CD4-positive, alpha-beta T cell (primary cell): ENCODE measurements around the gene ILDR1. TPM values are rescaled to one million over a fixed set of nuclear protein-coding genes. Genes with fewer than 3 reads are reported as not detected.

Experiments
- ATAC-seq: fragments of 200-7000 bp; cut with Tn5 transposase; one replicate; pipeline ENCODE4 v1.10.0; 2022; ENCODE audit warnings: mild to moderate bottlenecking; ENCODE audit not compliant: poor library complexity
- CTCF ChIA-PET: fragments of 350-600 bp; sonication (Branson Sonifier 250); formaldehyde crosslinking; loops from one replicate; lab custom pipeline; 2021; ENCODE audit warnings: antibody characterized with exemption, inconsistent platforms; lab: Charles Lee
- POLR2A ChIA-PET: fragments of 350-600 bp; sonication (Branson Sonifier 250); formaldehyde crosslinking; loops from one replicate; lab custom pipeline; 2021; ENCODE audit warnings: antibody characterized with exemption, inconsistent platforms; lab: Charles Lee
- DNase-seq, 14 experiments: peaks; one replicate each; pipeline ENCODE4 v3.0.0-alpha.2; 2013 to 2020; ENCODE audit warnings: mixed read lengths in 2 of 14
- H3K27ac ChIP-seq, 2 donors: one replicate each; pipeline versions ENCODE4 v1.5.1 to v1.7.0; 2013; ENCODE audit warnings: low read length in 2 of 2, low read depth in 1 of 2, mild to moderate bottlenecking in 1 of 2
- H3K27me3 ChIP-seq, 2 experiments: 1 replicate in 1 of 2; 2 replicates in 1 of 2; pipeline versions ENCODE4 v1.6.1 to v1.7.0; 2013; ENCODE audit warnings: low read length in 2 of 2, control low read depth in 1 of 2, mild to moderate bottlenecking in 1 of 2, moderate library complexity in 1 of 2; ENCODE audit not compliant: insufficient read depth in 2 of 2, control insufficient read depth in 1 of 2
- H3K36me3 ChIP-seq: one replicate; pipeline ENCODE4 v1.6.1; 2013; ENCODE audit warnings: low read length, control low read depth; ENCODE audit not compliant: insufficient read depth
- H3K4me1 ChIP-seq: one replicate; pipeline ENCODE4 v1.6.1; 2013; ENCODE audit warnings: low read length, control low read depth; ENCODE audit not compliant: insufficient read depth
- H3K4me3 ChIP-seq: one replicate; pipeline ENCODE4 v1.5.1; 2013; ENCODE audit warnings: mild to moderate bottlenecking, low read length, moderate library complexity
- H3K9me3 ChIP-seq, 2 experiments: 1 replicate in 1 of 2; 2 replicates in 1 of 2; pipeline versions ENCODE4 v1.6.1 to v1.7.0; 2013; ENCODE audit warnings: low read length in 2 of 2, mild to moderate bottlenecking in 2 of 2, control low read depth in 1 of 2, moderate library complexity in 1 of 2; ENCODE audit not compliant: control insufficient read depth in 1 of 2, insufficient read depth in 1 of 2
- H3K27ac Mint-ChIP-seq: one replicate; pipeline ENCODE4 v1.8.0; 2020; ENCODE audit warnings: mixed read lengths
- H3K27me3 Mint-ChIP-seq: one replicate; pipeline ENCODE4 v1.8.0; 2021; ENCODE audit warnings: mixed read lengths
- H3K36me3 Mint-ChIP-seq: one replicate; pipeline ENCODE4 v1.8.0; 2021; ENCODE audit warnings: low read depth, mixed read lengths
- H3K4me1 Mint-ChIP-seq: one replicate; pipeline ENCODE4 v1.8.0; 2021; ENCODE audit warnings: low read depth, mixed read lengths
- H3K4me3 Mint-ChIP-seq: one replicate; pipeline ENCODE4 v1.8.0; 2020; ENCODE audit warnings: mild to moderate bottlenecking, mixed read lengths
- H3K9me3 Mint-ChIP-seq: one replicate; pipeline ENCODE4 v1.8.0; 2020; ENCODE audit warnings: mixed read lengths
- CTCF ChIP-seq: fragments of 200-600 bp; IDR thresholded peaks from one replicate; pipeline ENCODE4 v1.8.0; 2022; ENCODE audit warnings: antibody characterized with exemption, mild to moderate bottlenecking
- intact Hi-C, 2 experiments: fragments of 100-400 bp; cut with DNase I in 1 of 2; cut with micrococcal nuclease in 1 of 2; formaldehyde crosslinking; loops; one replicate each; pipeline versions ENCODE4 v1.15.1 to v1.9.0; 2023 to 2025; cut with DNase I, micrococcal nuclease
- total RNA-seq, 174 experiments: library from RNA in 2 of 174; stranded (reverse) in 2 of 174; gene quantifications; one replicate each; pipeline ENCODE4 v1.2.3 and lab custom pipeline; 2021 to 2026

Gene ILDR1
- total RNA-seq, 2 experiments from 2014 or later, result not detected

DNA sequence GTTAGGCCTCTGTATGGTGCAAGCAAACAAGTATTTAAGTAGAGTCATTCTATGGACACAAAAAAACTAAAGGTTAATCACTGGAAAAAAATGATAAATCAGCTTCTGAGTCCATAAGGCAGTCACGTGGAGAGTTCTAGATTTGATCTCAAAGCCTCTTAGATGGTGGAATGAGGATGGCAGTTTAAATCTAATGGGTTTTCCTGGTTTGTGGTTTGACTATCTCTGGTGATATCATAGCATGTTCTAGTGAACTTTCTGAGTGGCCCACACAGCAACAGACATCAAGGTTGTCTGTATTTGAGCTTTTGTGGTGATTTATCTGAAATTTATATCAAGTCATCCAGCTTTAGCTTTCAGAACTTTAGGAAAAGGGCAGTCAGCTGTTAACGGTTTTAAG, 52.4 kb downstream of the ILDR1 start:
- ChIA-PET POLR2A (no interaction called here), CTCF (no interaction called here)
- peaks cover 16% of the 10 kb centered on the region for H3K9me3 Mint-ChIP-seq
- Histone ChIP-seq H3K9me3 (no peaks in the 10 kb centered on the region), H3K27me3 (no peaks in the 10 kb centered on the region), H3K36me3 (no peaks in the 10 kb centered on the region), H3K4me1 (no peaks in the 10 kb centered on the region), H3K4me3 (no peak overlapping the region), H3K27ac (no peak overlapping the region)
- DNase-seq, result no peak
- no peak overlapping the region for H3K4me3 Mint-ChIP-seq
- H3K27ac Mint-ChIP-seq, result no peak overlapping the region
- intact Hi-C loops, result no loop called here
- ATAC-seq, result no peak
- TF ChIP-seq CTCF, result no peak
- H3K27me3 Mint-ChIP-seq, result peaks cover 4% of the 10 kb centered on the region
- no peaks in the 10 kb centered on the region for H3K36me3 Mint-ChIP-seq
- no peaks in the 10 kb centered on the region for H3K4me1 Mint-ChIP-seq

DNA sequence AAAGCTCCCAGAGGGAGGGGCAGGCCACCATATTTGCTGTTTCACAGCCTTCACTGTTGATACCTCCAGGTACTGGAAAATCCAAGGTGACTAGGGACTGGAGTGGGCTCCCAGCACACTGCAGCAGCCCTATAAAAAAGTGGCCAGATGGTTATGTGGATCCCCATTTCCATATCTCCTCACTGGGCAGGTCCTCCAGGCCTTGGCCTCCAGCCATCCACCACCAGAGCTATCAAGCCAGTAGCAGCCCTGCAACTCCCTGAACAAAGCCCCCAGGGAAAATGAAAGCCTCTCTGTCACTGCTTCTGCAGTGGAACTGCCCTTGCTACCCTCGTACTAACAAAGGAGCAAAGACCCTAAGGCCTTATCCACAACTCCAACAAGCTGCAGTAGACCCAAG, 58.4 kb downstream of the ILDR1 start:
- no peaks in the 10 kb centered on the region for H3K27me3 ChIP-seq
- intact Hi-C loops, result no loop called here
- no peaks in the 10 kb centered on the region for H3K4me1 ChIP-seq
- ChIA-PET POLR2A (no interaction called here), CTCF (interaction anchor here (0.8 kb wide), 1 partner anchor 8 kb away, joined by 3 read pairs; no protein-coding TSS in a partner anchor)
- no peak overlapping the region for H3K4me3 ChIP-seq
- no peak overlapping the region for H3K27ac ChIP-seq
- peaks cover 0 to 18% of the 10 kb centered on the region in 2 experiments for H3K9me3 ChIP-seq
- Mint-ChIP-seq H3K27me3 (peaks cover 9% of the 10 kb centered on the region), H3K36me3 (no peaks in the 10 kb centered on the region), H3K4me3 (no peak overlapping the region), H3K27ac (no peak overlapping the region), H3K9me3 (peaks cover 19% of the 10 kb centered on the region), H3K4me1 (no peaks in the 10 kb centered on the region)
- DNase-seq (no peak), ATAC-seq (no peak)
- TF ChIP-seq CTCF, result no peak
- no peaks in the 10 kb centered on the region for H3K36me3 ChIP-seq

GRCh38 chr3:121962443-121962842, 59.6 kb downstream of the ILDR1 start:
- ChIA-PET CTCF (no interaction called here), POLR2A (no interaction called here)
- H3K9me3 Mint-ChIP-seq, result peaks cover 17% of the 10 kb centered on the region
- Histone ChIP-seq H3K27me3 (no peaks in the 10 kb centered on the region), H3K9me3 (peaks cover 0 to 22% of the 10 kb centered on the region in 2 experiments), H3K27ac (no peak overlapping the region), H3K36me3 (no peaks in the 10 kb centered on the region), H3K4me3 (no peak overlapping the region), H3K4me1 (no peaks in the 10 kb centered on the region)
- H3K36me3 Mint-ChIP-seq, result no peaks in the 10 kb centered on the region
- intact Hi-C loops, result no loop called here
- ATAC-seq, result no peak
- no peak for DNase-seq
- TF ChIP-seq CTCF, result no peak
- H3K27ac Mint-ChIP-seq, result no peak overlapping the region
- H3K4me3 Mint-ChIP-seq, result no peak overlapping the region
- H3K27me3 Mint-ChIP-seq, result peaks cover 9% of the 10 kb centered on the region
- H3K4me1 Mint-ChIP-seq, result no peaks in the 10 kb centered on the region
